NAMALWA (cell line): ENCODE results near the gene PLEKHA7.
"Not testable (repeated sequence)": the region's sequence is repeated elsewhere in the genome, so short reads cannot be mapped to it uniquely, and the experiment has no call there.

ENCODE experiments used
- DNase-seq: peaks from one replicate; pipeline ENCODE4 v3.0.0-alpha.2; 2015; ENCODE audit warnings: low spot score

Gene PLEKHA7

GRCh38 chr11:16879690-16880089, 134.5 kb downstream of the PLEKHA7 start:
- DNase-seq, result no peak

GRCh38 chr11:16876837-16877236, 137.4 kb downstream of the PLEKHA7 start:
- DNase-seq, result no peak

DNA sequence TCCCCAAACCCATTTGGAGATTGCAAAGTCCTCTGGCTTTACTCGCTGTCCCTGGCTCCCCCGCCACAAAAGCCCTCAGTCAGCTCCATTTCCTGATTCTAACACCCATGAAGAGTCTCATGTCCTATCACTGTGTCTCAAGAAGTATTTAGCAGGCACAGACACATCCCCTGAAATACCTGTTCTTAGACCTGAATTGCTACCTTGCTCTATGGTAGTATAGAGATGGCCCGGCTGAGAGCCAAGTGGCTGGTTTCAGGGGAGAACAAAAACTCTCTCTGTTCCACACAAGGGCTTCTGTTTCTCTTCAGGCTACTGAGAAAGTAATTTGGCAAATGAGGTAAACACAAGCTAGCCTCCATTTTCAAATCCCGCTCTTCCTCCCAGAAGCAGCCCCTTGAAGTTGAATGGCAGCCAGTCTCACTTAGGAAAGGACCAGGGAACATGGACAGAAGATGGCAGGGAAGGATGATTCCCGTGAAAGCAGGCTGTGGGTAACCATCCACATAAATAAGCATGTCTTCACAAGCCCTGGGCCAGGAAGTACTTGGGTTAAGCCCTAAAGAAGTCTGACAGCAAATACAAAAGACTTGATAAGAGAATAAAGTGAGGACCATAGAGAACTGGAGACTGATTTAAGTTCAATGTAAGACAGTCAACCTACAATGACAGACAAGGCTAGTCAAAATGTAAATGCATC, 138.0 kb downstream of the PLEKHA7 start:
- no peak for DNase-seq

DNA sequence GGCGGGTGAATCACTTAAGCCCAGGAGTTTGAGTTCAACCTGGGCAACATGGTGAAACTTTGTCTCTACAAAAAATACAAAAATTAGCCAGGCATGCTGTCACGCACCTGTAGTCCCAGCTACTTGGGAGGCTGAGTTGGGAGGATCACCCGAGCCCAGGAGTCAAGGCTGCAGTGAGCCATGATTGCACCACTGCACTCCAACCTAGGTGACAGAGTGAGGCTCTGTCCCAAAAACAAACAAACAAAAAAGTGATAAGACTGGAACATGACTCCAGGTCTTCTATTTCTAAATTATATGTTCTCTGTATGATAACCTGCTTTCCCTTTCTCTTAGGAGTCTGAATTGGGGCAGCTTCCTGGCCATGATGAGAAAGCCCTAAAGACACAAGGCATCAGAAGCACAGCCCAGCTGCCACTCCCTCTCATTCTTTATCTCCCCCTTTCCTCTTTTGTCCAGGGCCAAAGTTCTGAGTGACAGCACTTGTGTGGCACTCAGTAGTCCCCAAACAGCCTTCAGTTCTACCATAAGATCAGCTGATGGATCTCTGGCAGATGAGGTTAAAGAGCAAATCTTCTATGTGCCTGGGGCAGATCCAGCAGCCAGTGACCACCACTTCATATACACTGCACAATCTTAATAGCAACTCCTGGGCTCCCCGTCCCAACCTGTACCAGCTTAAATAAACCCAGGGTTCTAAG, 139.8 kb downstream of the PLEKHA7 start:
- no peak for DNase-seq

GRCh38 chr11:16873289-16873688, 140.9 kb downstream of the PLEKHA7 start:
- no peak for DNase-seq

- DNase-seq, result no peak
Measured at GRCh38 chr11:16871368-16871767, 142.8 kb downstream of the PLEKHA7 start.

GRCh38 chr11:16867097-16867496, 147.1 kb downstream of the PLEKHA7 start:
- DNase-seq, result no peak

- DNase-seq, result not testable (repeated sequence)
Measured at GRCh38 chr11:16864428-16864827, 149.8 kb downstream of the PLEKHA7 start.

DNA sequence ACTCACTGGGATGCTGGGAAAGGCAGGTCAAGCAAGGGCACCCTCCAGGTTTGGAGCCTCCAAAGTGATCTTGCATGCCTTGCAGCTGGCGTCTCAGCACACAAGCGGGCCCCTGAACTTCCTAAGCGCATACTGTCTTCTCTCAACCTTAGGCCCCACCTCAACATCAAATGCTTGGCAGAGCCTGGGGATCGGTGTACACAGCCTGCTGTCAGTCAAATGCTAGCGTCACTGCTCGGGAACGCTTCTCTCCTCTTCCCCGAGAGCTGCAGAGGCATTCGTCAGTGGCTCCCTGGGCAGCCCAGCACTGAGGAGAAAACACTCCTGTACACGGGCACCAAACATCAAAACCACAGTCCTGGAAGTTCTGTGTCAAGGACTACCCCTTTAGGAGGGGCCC, 150.8 kb downstream of the PLEKHA7 start:
- no peak for DNase-seq

GRCh38 chr11:16862726-16863125, 151.5 kb downstream of the PLEKHA7 start:
- DNase-seq, result no peak

- DNase-seq, result no peak
Measured at GRCh38 chr11:16861862-16862261, 152.4 kb downstream of the PLEKHA7 start.

DNA sequence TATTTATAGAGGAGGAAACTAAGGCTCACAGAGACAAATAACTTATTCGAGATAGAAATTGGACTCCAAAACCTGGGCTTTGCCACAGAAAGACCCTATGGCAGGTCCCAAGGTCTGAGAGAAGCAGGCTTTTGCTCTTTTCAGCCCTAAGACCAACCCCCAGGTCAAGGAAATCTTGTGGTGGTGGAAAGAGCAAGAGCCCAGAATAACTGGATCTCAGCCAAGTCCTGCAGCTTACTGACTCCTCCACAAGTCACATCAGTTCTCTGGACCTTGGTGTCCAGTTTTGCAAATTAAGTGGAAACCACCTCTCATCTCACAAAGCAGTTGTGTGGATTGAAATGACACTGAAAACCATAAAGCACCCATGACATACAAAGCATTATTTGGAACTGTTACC, 153.6 kb downstream of the PLEKHA7 start:
- no peak for DNase-seq

GRCh38 chr11:16859651-16860050, 154.6 kb downstream of the PLEKHA7 start:
- no peak for DNase-seq

GRCh38 chr11:16857186-16857585, 157.0 kb downstream of the PLEKHA7 start:
- no peak for DNase-seq

GRCh38 chr11:16856022-16856471, 158.2 kb downstream of the PLEKHA7 start:
- DNase-seq, result no peak

GRCh38 chr11:16854979-16855378, 159.2 kb downstream of the PLEKHA7 start:
- no peak for DNase-seq

GRCh38 chr11:16853859-16854258, 160.4 kb downstream of the PLEKHA7 start:
- DNase-seq, result no peak

- DNase-seq, result no peak
Measured at GRCh38 chr11:16853266-16853665, 160.9 kb downstream of the PLEKHA7 start.

DNA sequence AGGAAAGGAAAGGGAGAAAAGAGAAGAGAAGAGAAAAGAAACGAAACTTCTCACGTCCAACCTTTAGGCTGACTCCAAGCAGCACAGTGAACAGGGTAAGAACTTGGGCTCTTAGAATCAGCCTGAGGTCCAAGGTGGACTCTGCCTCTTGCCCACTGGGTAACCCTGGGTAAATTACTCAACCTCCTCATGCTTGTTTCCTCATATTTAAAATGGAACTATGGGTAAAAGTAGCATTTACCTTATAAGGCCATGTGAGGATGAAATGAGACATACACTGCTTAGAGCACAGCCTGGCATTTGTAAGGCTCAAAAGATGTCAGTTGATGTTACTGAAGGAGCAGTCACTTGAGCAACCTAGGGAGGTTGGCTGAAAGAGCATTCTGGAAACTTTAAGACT, 167.9 kb downstream of the PLEKHA7 start:
- DNase-seq, result no peak

- DNase-seq, result no peak
Measured at GRCh38 chr11:16844268-16844771, 169.9 kb downstream of the PLEKHA7 start.

DNA sequence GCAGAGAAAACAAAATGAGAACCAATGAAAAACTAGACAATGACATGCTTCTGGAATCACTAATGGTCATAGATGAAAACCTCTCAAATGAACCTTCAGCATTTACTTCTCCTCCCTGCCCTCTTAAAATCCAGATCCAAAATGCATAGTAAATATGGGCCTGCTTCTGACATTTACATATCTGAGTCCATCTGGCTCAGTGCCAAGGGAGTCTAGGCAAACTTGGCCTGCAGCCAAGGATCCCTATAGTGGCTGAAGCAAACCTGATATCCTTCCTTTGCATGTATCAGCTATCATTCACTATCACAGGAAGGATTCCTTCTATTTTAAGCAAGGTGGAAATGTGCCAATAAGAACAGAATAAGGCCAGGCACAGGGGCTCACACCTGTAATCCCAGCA, 170.9 kb downstream of the PLEKHA7 start:
- no peak for DNase-seq

GRCh38 chr11:16841984-16842383, 172.2 kb downstream of the PLEKHA7 start:
- DNase-seq, result no peak

- DNase-seq, result no peak
Measured at GRCh38 chr11:16841481-16841880, 172.7 kb downstream of the PLEKHA7 start.

- no peak for DNase-seq
Measured at GRCh38 chr11:16840951-16841350, 173.3 kb downstream of the PLEKHA7 start.
